HL-60 (cell line): Measurements from ENCODE around the gene RBM39.

Experiments used
- DNase-seq, 2 experiments: peaks; one replicate each; pipeline ENCODE4 v3.0.0-alpha.2; 2010 to 2020; ENCODE audit warnings: low read depth in 1 of 2, low spot score in 1 of 2
- H3K27ac ChIP-seq: fragments of 250-450 bp; sonication (Bioruptor Pico); replicated peaks from 2 replicates; pipeline ENCODE4 v1.5.1; 2020; ENCODE audit warnings: mild to moderate bottlenecking, moderate library complexity
- H3K27me3 ChIP-seq: fragments of 250-450 bp; sonication (Bioruptor Pico); 2 replicates; pipeline ENCODE4 v1.5.1; 2021; ENCODE audit warnings: mild to moderate bottlenecking, moderate library complexity; ENCODE audit not compliant: insufficient read depth, poor library complexity, severe bottlenecking
- H3K4me3 ChIP-seq: replicated peaks from 2 replicates; pipeline ENCODE4 v1.5.1; 2011; ENCODE audit warnings: mild to moderate bottlenecking, control low read depth, low read length; ENCODE audit not compliant: insufficient read depth
- CTCF ChIP-seq: IDR thresholded peaks from one replicate; pipeline ENCODE4 v1.5.1; 2011; ENCODE audit warnings: low read length, control low read depth, inconsistent platforms; ENCODE audit not compliant: insufficient read depth
- GABPA ChIP-seq: IDR thresholded peaks from 2 replicates; pipeline ENCODE4 v1.6.1; 2012; ENCODE audit warnings: low read depth
- POLR2AphosphoS5 ChIP-seq: IDR thresholded peaks from 2 replicates; pipeline ENCODE4 v1.6.1; 2012; ENCODE audit warnings: low read depth
- REST ChIP-seq: IDR thresholded peaks from 2 replicates; pipeline ENCODE4 v1.6.1; 2012; ENCODE audit warnings: low read depth; ENCODE audit not compliant: insufficient replicate concordance
- SPI1 ChIP-seq: IDR thresholded peaks from 2 replicates; pipeline ENCODE4 v1.6.1; 2012; ENCODE audit warnings: low read depth, mild to moderate bottlenecking, borderline replicate concordance

Gene RBM39

DNA sequence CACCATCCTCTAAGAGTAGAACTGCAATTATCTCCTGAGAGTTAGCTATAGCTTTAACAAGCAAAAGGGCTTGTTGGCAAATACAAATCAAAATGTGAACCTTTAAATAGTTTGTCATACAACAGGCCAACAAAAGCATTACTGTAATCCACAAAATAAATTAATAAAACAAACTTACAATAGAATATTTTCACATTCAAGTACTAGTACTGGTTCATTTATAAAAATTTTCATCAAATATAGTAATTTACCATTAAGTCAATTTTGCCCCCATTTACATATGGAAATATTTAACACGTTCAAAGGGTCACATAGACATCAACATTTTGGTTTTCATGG lies 9.4 kb downstream of the RBM39 start:
- TF ChIP-seq GABPA (no peak), CTCF (no peak), REST (no peak), SPI1 (no peak), POLR2AphosphoS5 (no peak)
- DNase-seq = no peak
- Histone ChIP-seq H3K27me3 (no peaks in the 10 kb centered on the region), H3K4me3 (no peak overlapping the region), H3K27ac (no peak overlapping the region)

- TF ChIP-seq SPI1 (no peak), POLR2AphosphoS5 (no peak), REST (no peak), CTCF (no peak), GABPA (no peak)
- Histone ChIP-seq H3K27me3 (no peaks in the 10 kb centered on the region), H3K27ac (no peak overlapping the region), H3K4me3 (no peak overlapping the region)
- no peak for DNase-seq
These were observed 10.0 kb downstream of the RBM39 start for GRCh38 chr20:35731862-35732643.

DNA sequence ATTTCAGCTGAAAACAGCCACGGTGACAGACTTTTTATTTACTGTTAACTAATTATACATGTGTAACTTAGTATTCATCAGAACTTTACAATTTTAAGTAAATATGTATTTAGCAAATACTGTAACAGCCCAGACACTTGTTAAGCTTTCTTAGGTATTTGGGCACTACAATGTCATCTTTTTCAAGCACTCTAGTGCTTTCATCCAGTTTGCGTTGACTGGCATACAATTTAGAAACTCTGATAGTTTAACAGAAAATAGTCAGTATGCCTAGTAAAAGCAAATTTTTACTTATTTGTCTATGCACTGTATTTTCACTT lies 10.6 kb downstream of the RBM39 start:
- no peaks in the 10 kb centered on the region for H3K27me3 ChIP-seq
- no peak overlapping the region for H3K27ac ChIP-seq
- no peak overlapping the region for H3K4me3 ChIP-seq
- no peak for TF ChIP-seq POLR2AphosphoS5
- no peak for TF ChIP-seq REST
- no peak for TF ChIP-seq CTCF
- TF ChIP-seq GABPA = no peak
- TF ChIP-seq SPI1 = no peak
- DNase-seq = no peak
